Vagina (tissue), 2 donors: ENCODE data around the gene PARVB.

Experiments
- POLR2AphosphoS5 ChIP-seq, 2 donors: sonication (generic); formaldehyde crosslinking; IDR thresholded peaks; one replicate each; pipeline ENCODE4 v1.9.0; 2017; ENCODE audit warnings: antibody characterized with exemption in 2 of 2, mild to moderate bottlenecking in 2 of 2, low read depth in 1 of 2; ENCODE audit not compliant: insufficient read depth in 1 of 2
- TF ChIP-seq, protein P1 (sequence below), 3 experiments: fragments of 450-650 bp in 2 of 3; fragments of 200-600 bp in 1 of 3; sonication (generic) in 1 of 3; IDR thresholded peaks; one replicate each; pipeline ENCODE4 v1.5.1; 2017 to 2019; ENCODE audit warnings: antibody characterized with exemption in 3 of 3, mild to moderate bottlenecking in 2 of 3, moderate library complexity in 2 of 3

DNA sequence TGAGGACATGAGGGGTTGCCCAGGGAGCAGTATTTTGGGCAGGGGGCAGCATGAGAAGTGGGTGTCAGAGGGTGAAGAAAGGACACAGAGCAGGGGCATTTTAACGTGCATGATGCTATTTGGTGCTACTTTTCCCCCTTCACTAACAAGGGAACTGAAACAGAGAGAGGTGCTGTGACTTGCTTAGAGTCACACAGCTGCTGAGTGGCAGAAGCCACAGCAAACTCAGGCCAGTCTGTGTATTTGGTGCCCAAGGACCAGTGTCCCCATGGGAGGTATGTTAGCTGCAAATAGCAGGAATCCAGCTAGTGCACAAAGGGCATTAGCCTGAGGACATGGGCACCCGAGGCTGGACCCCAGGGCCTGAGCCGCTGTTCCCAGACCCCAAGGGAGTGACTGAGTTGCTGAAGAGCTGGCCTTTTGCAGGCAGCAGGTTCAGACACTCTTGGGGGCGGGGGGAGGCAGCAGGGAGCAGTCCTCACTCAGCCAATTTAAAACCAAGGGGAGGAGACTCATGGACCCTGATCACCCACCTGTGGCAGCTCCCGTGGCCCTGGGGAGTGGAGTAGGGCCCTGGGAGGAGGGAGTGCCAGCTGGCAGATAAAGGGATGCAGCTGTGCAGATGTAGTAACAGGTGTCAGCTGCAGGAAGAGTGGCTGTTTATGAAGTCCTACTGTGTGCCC, 171.2 kb downstream of the PARVB start:
- TF ChIP-seq, protein P1, sequence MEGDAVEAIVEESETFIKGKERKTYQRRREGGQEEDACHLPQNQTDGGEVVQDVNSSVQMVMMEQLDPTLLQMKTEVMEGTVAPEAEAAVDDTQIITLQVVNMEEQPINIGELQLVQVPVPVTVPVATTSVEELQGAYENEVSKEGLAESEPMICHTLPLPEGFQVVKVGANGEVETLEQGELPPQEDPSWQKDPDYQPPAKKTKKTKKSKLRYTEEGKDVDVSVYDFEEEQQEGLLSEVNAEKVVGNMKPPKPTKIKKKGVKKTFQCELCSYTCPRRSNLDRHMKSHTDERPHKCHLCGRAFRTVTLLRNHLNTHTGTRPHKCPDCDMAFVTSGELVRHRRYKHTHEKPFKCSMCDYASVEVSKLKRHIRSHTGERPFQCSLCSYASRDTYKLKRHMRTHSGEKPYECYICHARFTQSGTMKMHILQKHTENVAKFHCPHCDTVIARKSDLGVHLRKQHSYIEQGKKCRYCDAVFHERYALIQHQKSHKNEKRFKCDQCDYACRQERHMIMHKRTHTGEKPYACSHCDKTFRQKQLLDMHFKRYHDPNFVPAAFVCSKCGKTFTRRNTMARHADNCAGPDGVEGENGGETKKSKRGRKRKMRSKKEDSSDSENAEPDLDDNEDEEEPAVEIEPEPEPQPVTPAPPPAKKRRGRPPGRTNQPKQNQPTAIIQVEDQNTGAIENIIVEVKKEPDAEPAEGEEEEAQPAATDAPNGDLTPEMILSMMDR (IDR thresholded peaks at IDR 0.05) = no peak
- no peak for TF ChIP-seq POLR2AphosphoS5 (IDR thresholded peaks at IDR 0.05; ENCODE audit: insufficient read depth in 1 of 2, low read depth in 1 of 2)
